ENCODE results near the gene LUC7L3.

The LUC7L3 gene

GRCh38 chr17:50675627-50676026 is 43.8 kb upstream of the LUC7L3 start:
- TF ChIP-seq EZH2 (IDR thresholded peaks at IDR 0.05; ENCODE audit: borderline replicate concordance, low read depth, low read length, severe bottlenecking) (no peak), CTCF (IDR thresholded peaks at IDR 0.05; ENCODE audit: borderline replicate concordance, extremely low read depth, low read length, poor library complexity, severe bottlenecking) (no peak)

GRCh38 chr17:50676065-50676975 is 43.1 kb upstream of the LUC7L3 start:
- Histone ChIP-seq H2AFZ (ENCODE audit: low read depth, low read length) (no peak overlapping the region), H3K79me2 (ENCODE audit: insufficient read depth, low read length) (no peaks in the 10 kb centered on the region), H3K4me3 (ENCODE audit: low read depth in 1 of 2, low read length in 2 of 2) (no peak overlapping the region), H3K27ac (ENCODE audit: low read length) (no peak overlapping the region), H3K4me1 (ENCODE audit: insufficient read depth, low read length) (no peaks in the 10 kb centered on the region), H3K4me2 (ENCODE audit: insufficient read depth, low read length) (no peak overlapping the region), H3K36me3 (ENCODE audit: insufficient read depth, low read length) (no peaks in the 10 kb centered on the region), H4K20me1 (ENCODE audit: insufficient read depth, low read length) (no peaks in the 10 kb centered on the region), H3K9me3 (ENCODE audit: insufficient read depth, low read length, severe bottlenecking) (no peaks in the 10 kb centered on the region), H3K27me3 (ENCODE audit: insufficient read depth, low read length, poor library complexity) (no peaks in the 10 kb centered on the region), H3K9ac (ENCODE audit: low read depth, low read length) (no peak overlapping the region)
- DNase-seq, result no peak
- TF ChIP-seq EZH2 (IDR thresholded peaks at IDR 0.05; ENCODE audit: borderline replicate concordance, low read depth, low read length, severe bottlenecking), result no peak
- no peak for TF ChIP-seq CTCF (IDR thresholded peaks at IDR 0.05; ENCODE audit: borderline replicate concordance, extremely low read depth, low read length, poor library complexity, severe bottlenecking)
- ATAC-seq (ENCODE audit: insufficient read depth, low read depth), result no peak

More at GRCh38 chr17:50675627-50676026, 43.8 kb upstream of the LUC7L3 start:
- DNase-seq, result no peak
- Histone ChIP-seq H3K9ac (ENCODE audit: low read depth, low read length) (no peak overlapping the region), H3K4me1 (ENCODE audit: insufficient read depth, low read length) (no peaks in the 10 kb centered on the region), H2AFZ (ENCODE audit: low read depth, low read length) (no peak overlapping the region), H3K36me3 (ENCODE audit: insufficient read depth, low read length) (no peaks in the 10 kb centered on the region), H3K9me3 (ENCODE audit: insufficient read depth, low read length, severe bottlenecking) (no peaks in the 10 kb centered on the region), H4K20me1 (ENCODE audit: insufficient read depth, low read length) (no peaks in the 10 kb centered on the region), H3K4me2 (ENCODE audit: insufficient read depth, low read length) (no peak overlapping the region), H3K79me2 (ENCODE audit: insufficient read depth, low read length) (no peaks in the 10 kb centered on the region), H3K4me3 (ENCODE audit: low read depth in 1 of 2, low read length in 2 of 2) (no peak overlapping the region), H3K27ac (ENCODE audit: low read length) (no peak overlapping the region), H3K27me3 (ENCODE audit: insufficient read depth, low read length, poor library complexity) (no peaks in the 10 kb centered on the region)
- ATAC-seq (ENCODE audit: insufficient read depth, low read depth), result no peak

GRCh38 chr17:50677851-50678375 is 41.5 kb upstream of the LUC7L3 start:
- Histone ChIP-seq H2AFZ (ENCODE audit: low read depth, low read length) (no peak overlapping the region), H3K9ac (ENCODE audit: low read depth, low read length) (no peak overlapping the region), H3K36me3 (ENCODE audit: insufficient read depth, low read length) (no peaks in the 10 kb centered on the region), H3K27ac (ENCODE audit: low read length) (no peak overlapping the region), H4K20me1 (ENCODE audit: insufficient read depth, low read length) (no peaks in the 10 kb centered on the region), H3K4me2 (ENCODE audit: insufficient read depth, low read length) (no peak overlapping the region), H3K9me3 (ENCODE audit: insufficient read depth, low read length, severe bottlenecking) (no peaks in the 10 kb centered on the region), H3K79me2 (ENCODE audit: insufficient read depth, low read length) (no peaks in the 10 kb centered on the region), H3K4me3 (ENCODE audit: low read depth in 1 of 2, low read length in 2 of 2) (no peak overlapping the region), H3K27me3 (ENCODE audit: insufficient read depth, low read length, poor library complexity) (no peaks in the 10 kb centered on the region), H3K4me1 (ENCODE audit: insufficient read depth, low read length) (no peaks in the 10 kb centered on the region)
- no peak for ATAC-seq (ENCODE audit: insufficient read depth, low read depth)
- DNase-seq, result no peak
- TF ChIP-seq EZH2 (IDR thresholded peaks at IDR 0.05; ENCODE audit: borderline replicate concordance, low read depth, low read length, severe bottlenecking) (no peak), CTCF (IDR thresholded peaks at IDR 0.05; ENCODE audit: borderline replicate concordance, extremely low read depth, low read length, poor library complexity, severe bottlenecking) (no peak)
